Measurements from ENCODE around the gene MACO1. TPM values are rescaled to one million over a fixed set of nuclear protein-coding genes. Genes with fewer than 3 reads are reported as not detected.

Gene MACO1
- total RNA-seq, 1 experiment from 2014 or later = 22.9 TPM

GRCh38 chr1:25500694-25501093, 70.0 kb downstream of the MACO1 start:
- intact Hi-C loops (cut with micrococcal nuclease; ENCODE audit: unreplicated experiment) = no loop called here
- no TSS peak for BruUV-seq (replicated peaks)
- CTCF ChIA-PET = no interaction called here

GRCh38 chr1:25501235-25502058, 70.8 kb downstream of the MACO1 start:
- H3K9me3 ChIP-seq (ENCODE audit: low read depth, low read length, poor library complexity, severe bottlenecking) = no peaks in the 10 kb centered on the region
- POLR2A ChIA-PET (ENCODE audit: low non-redundant PET) = no interaction called here
- intact Hi-C loops (cut with micrococcal nuclease; ENCODE audit: unreplicated experiment) = no loop called here
- no TSS peak for BruUV-seq (replicated peaks)
- no peaks in the 10 kb centered on the region for H3K27me3 ChIP-seq (replicated peaks; ENCODE audit: insufficient read depth, low read depth, low read length, poor library complexity)
- CTCF ChIA-PET = no interaction called here
- no peak for DNase-seq (ENCODE audit: low spot score)
- TF ChIP-seq EZH2 (IDR thresholded peaks at IDR 0.05; ENCODE audit: borderline replicate concordance, low read depth, low read length, poor library complexity, severe bottlenecking) (no peak), CTCF (conservative IDR thresholded peaks at IDR 0.05; ENCODE audit: low read depth, low read length) (peak; percentile 49)
- no peaks in the 10 kb centered on the region for H3K36me3 ChIP-seq (ENCODE audit: insufficient read depth, low read length, poor library complexity, severe bottlenecking)
- H3K4me3 ChIP-seq (ENCODE audit: low read depth, low read length, poor library complexity, severe bottlenecking) = no peak overlapping the region
- H3K4me1 ChIP-seq (ENCODE audit: insufficient read depth, low read length, poor library complexity, severe bottlenecking) = no peaks in the 10 kb centered on the region
- no peak overlapping the region for H3K27ac ChIP-seq (ENCODE audit: low read depth, low read length, poor library complexity, severe bottlenecking)

More at GRCh38 chr1:25500694-25501093, 70.0 kb downstream of the MACO1 start:
- DNase-seq (ENCODE audit: low spot score) = no peak
- POLR2A ChIA-PET (ENCODE audit: low non-redundant PET) = no interaction called here
- TF ChIP-seq CTCF (conservative IDR thresholded peaks at IDR 0.05; ENCODE audit: low read depth, low read length) = no peak
- no peak for TF ChIP-seq EZH2 (IDR thresholded peaks at IDR 0.05; ENCODE audit: borderline replicate concordance, low read depth, low read length, poor library complexity, severe bottlenecking)
- Histone ChIP-seq H3K36me3 (ENCODE audit: insufficient read depth, low read length, poor library complexity, severe bottlenecking) (no peaks in the 10 kb centered on the region), H3K27ac (ENCODE audit: low read depth, low read length, poor library complexity, severe bottlenecking) (no peak overlapping the region), H3K4me3 (ENCODE audit: low read depth, low read length, poor library complexity, severe bottlenecking) (no peak overlapping the region), H3K4me1 (ENCODE audit: insufficient read depth, low read length, poor library complexity, severe bottlenecking) (no peaks in the 10 kb centered on the region), H3K27me3 (replicated peaks; ENCODE audit: insufficient read depth, low read depth, low read length, poor library complexity) (no peaks in the 10 kb centered on the region), H3K9me3 (ENCODE audit: low read depth, low read length, poor library complexity, severe bottlenecking) (no peaks in the 10 kb centered on the region)

GRCh38 chr1:25502957-25503356, 72.3 kb downstream of the MACO1 start:
- Histone ChIP-seq H3K27me3 (replicated peaks; ENCODE audit: insufficient read depth, low read depth, low read length, poor library complexity) (no peaks in the 10 kb centered on the region), H3K27ac (ENCODE audit: low read depth, low read length, poor library complexity, severe bottlenecking) (no peak overlapping the region), H3K4me1 (ENCODE audit: insufficient read depth, low read length, poor library complexity, severe bottlenecking) (no peaks in the 10 kb centered on the region), H3K4me3 (ENCODE audit: low read depth, low read length, poor library complexity, severe bottlenecking) (no peak overlapping the region), H3K36me3 (ENCODE audit: insufficient read depth, low read length, poor library complexity, severe bottlenecking) (no peaks in the 10 kb centered on the region), H3K9me3 (ENCODE audit: low read depth, low read length, poor library complexity, severe bottlenecking) (no peaks in the 10 kb centered on the region)
- CTCF ChIA-PET = no interaction called here
- BruUV-seq (replicated peaks) = no TSS peak
- intact Hi-C loops (cut with micrococcal nuclease; ENCODE audit: unreplicated experiment) = no loop called here
- no peak for DNase-seq (ENCODE audit: low spot score)
- no peak for TF ChIP-seq EZH2 (IDR thresholded peaks at IDR 0.05; ENCODE audit: borderline replicate concordance, low read depth, low read length, poor library complexity, severe bottlenecking)
- POLR2A ChIA-PET (ENCODE audit: low non-redundant PET) = no interaction called here
